Ascending aorta (tissue), 2 donors: ENCODE results near the gene BTBD10. TPM values are rescaled to one million over a fixed set of nuclear protein-coding genes. Genes with fewer than 3 reads are reported as not detected.
"Not testable (repeated sequence)": the region's sequence is repeated elsewhere in the genome, so short reads cannot be mapped to it uniquely, and the experiment has no call there.

Source experiments
- DNase-seq, 2 donors: peaks; one replicate each; pipeline ENCODE4 v3.0.0-alpha.2; 2019; ENCODE audit warnings: low spot score in 2 of 2
- H3K27ac ChIP-seq, 2 donors: fragments of 200-600 bp; sonication (generic); one replicate each; pipeline ENCODE4 v1.5.1; 2016 to 2017; ENCODE audit warnings: mild to moderate bottlenecking in 1 of 2
- H3K27me3 ChIP-seq: fragments of 200-600 bp; sonication (generic); one replicate; pipeline ENCODE4 v1.5.1; 2017
- H3K36me3 ChIP-seq, 2 donors: fragments of 200-600 bp; sonication (generic); one replicate each; pipeline ENCODE4 v1.5.1; 2016
- H3K4me1 ChIP-seq, 2 donors: fragments of 200-600 bp; sonication (generic); one replicate each; pipeline ENCODE4 v1.5.1; 2016 to 2017; ENCODE audit warnings: mild to moderate bottlenecking in 1 of 2
- H3K4me3 ChIP-seq, 2 donors: fragments of 200-600 bp; sonication (generic); one replicate each; pipeline ENCODE4 v1.5.1; 2016 to 2017; ENCODE audit warnings: mild to moderate bottlenecking in 1 of 2
- H3K9me3 ChIP-seq, 2 donors: fragments of 200-600 bp; sonication (generic); one replicate each; pipeline ENCODE4 v1.5.1; 2016
- intact Hi-C: fragments of 100-400 bp; cut with DNase I; formaldehyde crosslinking; loops from one replicate; pipeline ENCODE4 v1.15.1; 2023
- total RNA-seq: library from RNA; depleted of rRNA; stranded (reverse); fragments of >200 nt; gene quantifications from one replicate; pipeline ENCODE4 v1.1.0, GENCODE V29; 2016
- TF ChIP-seq, protein P1 (sequence below), 3 experiments: fragments of 200-600 bp in 2 of 3; fragments of 450-650 bp in 1 of 3; sonication (generic) in 2 of 3; IDR thresholded peaks; one replicate each; pipeline ENCODE4 v1.5.1; 2016 to 2019; ENCODE audit warnings: antibody characterized with exemption in 3 of 3, mild to moderate bottlenecking in 1 of 3, moderate library complexity in 1 of 3

Gene BTBD10
- total RNA-seq, 1 donor from 2014 or later, result 10.1 TPM

DNA sequence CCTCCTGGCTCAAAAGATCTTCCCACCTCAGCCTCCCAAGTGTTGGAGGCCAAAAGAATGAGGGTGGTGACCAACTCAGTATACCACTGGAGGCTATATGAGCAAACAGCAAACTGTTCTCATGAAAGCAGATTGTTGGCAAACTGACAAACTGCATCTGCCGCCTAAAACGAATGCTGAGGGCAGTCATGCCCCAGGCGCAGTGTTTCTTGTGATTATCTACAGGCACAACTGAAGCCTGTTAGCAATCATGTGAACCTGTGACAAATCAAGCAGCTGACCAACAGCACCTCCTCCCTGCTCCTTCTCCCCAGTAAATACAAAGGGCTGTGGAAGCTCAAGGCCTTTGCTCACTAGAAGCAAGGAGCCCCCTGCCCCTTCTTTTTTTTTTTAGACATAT, 47.8 kb downstream of the BTBD10 start:
- intact Hi-C loops, result no loop called here

DNA sequence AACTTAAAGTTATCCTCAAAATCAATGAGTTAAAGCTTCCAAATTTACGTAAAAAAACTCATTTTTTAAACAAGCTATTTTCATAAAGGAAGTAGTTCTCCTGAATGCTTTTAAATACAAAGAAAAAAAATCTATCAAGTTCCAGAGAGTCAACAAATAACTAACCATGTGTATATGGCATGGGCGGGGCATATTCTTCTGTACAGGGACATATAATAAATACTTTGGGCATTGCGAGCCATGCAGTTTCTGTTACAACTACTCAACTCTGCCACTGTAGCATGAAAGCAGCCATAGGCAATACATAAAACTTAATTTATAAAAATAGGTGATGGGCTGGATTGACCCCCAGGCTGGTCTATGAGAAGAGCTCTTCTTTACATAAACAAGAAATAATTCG, 57.8 kb downstream of the BTBD10 start:
- H3K27me3 ChIP-seq, result no peaks in the 10 kb centered on the region
- DNase-seq, result no peak
- H3K36me3 ChIP-seq, result peaks cover 16 to 49% of the 10 kb centered on the region in 2 donors
- H3K9me3 ChIP-seq, result no peaks in the 10 kb centered on the region
- H3K4me3 ChIP-seq, result no peak overlapping the region
- H3K27ac ChIP-seq, result no peak overlapping the region
- intact Hi-C loops, result no loop called here
- H3K4me1 ChIP-seq, result no peaks in the 10 kb centered on the region
- TF ChIP-seq, protein P1, sequence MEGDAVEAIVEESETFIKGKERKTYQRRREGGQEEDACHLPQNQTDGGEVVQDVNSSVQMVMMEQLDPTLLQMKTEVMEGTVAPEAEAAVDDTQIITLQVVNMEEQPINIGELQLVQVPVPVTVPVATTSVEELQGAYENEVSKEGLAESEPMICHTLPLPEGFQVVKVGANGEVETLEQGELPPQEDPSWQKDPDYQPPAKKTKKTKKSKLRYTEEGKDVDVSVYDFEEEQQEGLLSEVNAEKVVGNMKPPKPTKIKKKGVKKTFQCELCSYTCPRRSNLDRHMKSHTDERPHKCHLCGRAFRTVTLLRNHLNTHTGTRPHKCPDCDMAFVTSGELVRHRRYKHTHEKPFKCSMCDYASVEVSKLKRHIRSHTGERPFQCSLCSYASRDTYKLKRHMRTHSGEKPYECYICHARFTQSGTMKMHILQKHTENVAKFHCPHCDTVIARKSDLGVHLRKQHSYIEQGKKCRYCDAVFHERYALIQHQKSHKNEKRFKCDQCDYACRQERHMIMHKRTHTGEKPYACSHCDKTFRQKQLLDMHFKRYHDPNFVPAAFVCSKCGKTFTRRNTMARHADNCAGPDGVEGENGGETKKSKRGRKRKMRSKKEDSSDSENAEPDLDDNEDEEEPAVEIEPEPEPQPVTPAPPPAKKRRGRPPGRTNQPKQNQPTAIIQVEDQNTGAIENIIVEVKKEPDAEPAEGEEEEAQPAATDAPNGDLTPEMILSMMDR (IDR thresholded peaks at IDR 0.05), result no peak

More for the DNA sequence above, 47.8 kb downstream of the BTBD10 start:
- Histone ChIP-seq H3K27ac (no peak overlapping the region), H3K4me3 (no peak overlapping the region), H3K27me3 (no peaks in the 10 kb centered on the region), H3K36me3 (peaks cover 44 to 56% of the 10 kb centered on the region in 2 donors), H3K4me1 (no peaks in the 10 kb centered on the region), H3K9me3 (no peaks in the 10 kb centered on the region)
- no peak for DNase-seq
- TF ChIP-seq, protein P1 (IDR thresholded peaks at IDR 0.05), result no peak

DNA sequence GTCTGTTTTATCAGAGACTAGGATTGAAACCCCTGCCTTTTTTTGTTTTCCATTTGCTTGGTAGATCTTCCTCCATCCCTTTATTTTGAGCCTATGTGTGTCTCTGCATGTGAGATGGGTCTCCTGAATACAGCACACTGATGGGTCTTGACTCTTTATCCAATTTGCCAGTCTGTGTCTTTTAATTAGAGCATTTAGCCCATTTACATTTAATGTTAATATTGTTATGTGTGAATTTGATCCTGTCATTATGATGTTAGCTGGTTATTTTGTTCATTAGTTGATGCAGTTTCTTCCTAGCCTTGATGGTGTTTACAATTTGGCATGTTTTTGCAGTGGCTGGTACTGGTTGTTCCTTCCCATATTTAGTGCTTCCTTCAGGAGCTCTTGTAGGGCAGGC, 64.7 kb downstream of the BTBD10 start:
- H3K9me3 ChIP-seq, H3K27me3 ChIP-seq, intact Hi-C loops, H3K4me1 ChIP-seq, DNase-seq, H3K4me3 ChIP-seq, H3K27ac ChIP-seq: not testable (repeated sequence)
- peaks cover 15 to 35% of the 10 kb centered on the region in 2 donors for H3K36me3 ChIP-seq

DNA sequence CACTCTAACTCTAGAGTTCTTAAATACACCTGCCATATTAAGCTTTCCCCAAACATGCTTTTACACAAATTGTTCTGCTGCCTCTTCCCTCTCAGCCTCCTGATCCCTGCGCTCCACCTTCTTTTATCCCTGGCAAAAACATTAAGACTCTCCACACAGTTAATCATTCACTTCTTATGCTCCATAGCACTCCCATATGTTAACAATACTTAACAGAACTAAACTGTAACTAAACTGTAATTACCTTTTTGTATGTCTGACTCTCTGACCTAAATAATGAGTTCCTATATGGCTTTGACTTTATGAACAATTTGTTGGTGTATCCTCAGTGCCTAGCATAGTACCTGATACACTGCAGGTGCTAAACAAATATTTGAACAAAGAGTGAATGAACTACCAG, 71.8 kb downstream of the BTBD10 start:
- no peak for DNase-seq
- intact Hi-C loops, result no loop called here
- Histone ChIP-seq H3K36me3 (peaks cover 15 to 30% of the 10 kb centered on the region in 2 donors), H3K4me3 (no peak overlapping the region), H3K27ac (no peak overlapping the region), H3K4me1 (no peaks in the 10 kb centered on the region), H3K9me3 (no peaks in the 10 kb centered on the region), H3K27me3 (no peaks in the 10 kb centered on the region)
- TF ChIP-seq, protein P1 (IDR thresholded peaks at IDR 0.05), result no peak

DNA sequence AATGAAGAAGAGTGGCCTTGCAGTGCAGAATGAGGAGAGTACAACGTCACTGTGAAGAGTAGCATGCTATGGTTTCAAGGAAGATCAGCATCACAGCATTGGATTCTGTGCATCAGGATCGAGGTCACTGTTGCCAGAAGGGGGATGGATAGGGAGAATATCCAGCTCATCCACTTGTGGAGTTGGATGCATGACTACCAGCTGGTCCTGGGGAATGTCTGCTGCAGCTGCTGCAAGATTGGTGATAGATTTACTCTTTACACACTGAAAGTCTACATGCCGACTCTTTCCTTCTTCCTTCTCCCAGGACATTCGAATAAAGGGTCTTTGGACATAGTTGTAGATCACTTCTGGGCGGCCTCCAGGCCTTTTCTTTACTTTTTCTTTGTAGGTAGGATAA, 74.3 kb downstream of the BTBD10 start:
- H3K4me1 ChIP-seq, result peaks cover 0 to 4% of the 10 kb centered on the region in 2 donors
- no peak for DNase-seq
- no peaks in the 10 kb centered on the region for H3K27me3 ChIP-seq
- TF ChIP-seq, protein P1 (IDR thresholded peaks at IDR 0.05), result no peak
- H3K36me3 ChIP-seq, result peaks cover 15 to 32% of the 10 kb centered on the region in 2 donors
- no peaks in the 10 kb centered on the region for H3K9me3 ChIP-seq
- H3K4me3 ChIP-seq, result no peak overlapping the region
- no peak overlapping the region for H3K27ac ChIP-seq
- intact Hi-C loops, result loop anchor here (5.0 kb wide), 1 partner anchor 74 kb away; the partner anchor contains the start of gene BTBD10

DNA sequence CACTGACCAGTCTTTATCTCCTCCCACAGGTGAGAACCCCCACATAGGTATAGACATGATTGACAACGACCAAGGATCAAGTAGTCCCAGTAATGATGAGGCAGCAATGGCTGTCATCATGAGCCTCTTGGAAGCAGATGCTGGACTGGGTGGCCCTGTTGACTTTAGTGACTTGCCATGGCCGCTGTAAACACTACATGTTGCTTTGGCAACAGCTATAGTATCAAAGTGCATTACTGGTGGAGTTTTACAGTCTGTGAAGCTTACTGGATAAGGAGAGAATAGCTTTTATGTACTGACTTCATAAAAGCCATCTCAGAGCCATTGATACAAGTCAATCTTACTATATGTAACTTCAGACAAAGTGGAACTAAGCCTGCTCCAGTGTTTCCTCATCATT, 76.5 kb downstream of the BTBD10 start:
- intact Hi-C loops, result loop anchor here (5.0 kb wide), 1 partner anchor 76 kb away; the partner anchor contains the start of gene BTBD10
- Histone ChIP-seq H3K27me3 (no peaks in the 10 kb centered on the region), H3K4me3 (no peak overlapping the region), H3K36me3 (peaks cover 22 to 54% of the 10 kb centered on the region in 2 donors), H3K27ac (no peak overlapping the region), H3K4me1 (peaks cover 0 to 4% of the 10 kb centered on the region in 2 donors), H3K9me3 (no peaks in the 10 kb centered on the region)
- no peak for DNase-seq
- TF ChIP-seq, protein P1 (IDR thresholded peaks at IDR 0.05), result no peak
